ENCODE results near the gene SMARCA2. TPM values are rescaled to one million over a fixed set of nuclear protein-coding genes. Genes with fewer than 3 reads are reported as not detected.

Gene SMARCA2
- total and polyA plus RNA-seq, 9 donors, result 108 to 404 (median 199) TPM

DNA sequence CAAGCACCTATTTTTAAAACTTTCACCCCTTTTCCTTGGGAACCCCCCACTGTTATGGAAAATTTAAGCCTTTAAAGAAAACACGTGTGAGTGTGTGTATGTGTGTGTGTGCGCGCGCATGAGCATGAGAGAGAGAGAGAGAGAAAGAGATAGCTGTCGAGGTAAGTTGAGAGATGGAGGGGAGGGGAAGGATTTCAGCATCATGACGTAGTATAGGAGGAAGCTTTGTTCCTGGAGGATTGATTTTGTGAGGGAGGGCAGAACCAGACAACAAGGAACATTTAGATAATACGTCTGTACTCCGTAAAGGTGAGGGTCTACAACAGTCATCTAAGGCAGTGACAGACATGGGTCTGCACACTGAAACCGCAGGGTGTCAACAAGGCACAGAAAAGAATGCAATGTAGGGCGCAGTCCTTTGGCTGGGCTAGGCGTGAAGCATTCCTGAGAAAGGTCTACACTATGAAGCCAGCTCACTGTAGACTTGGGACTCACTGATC is 227.7 kb downstream of the SMARCA2 start:
- Histone ChIP-seq H3K4me3 (peak overlapping the region; percentile 47), H3K27me3 (no peaks in the 10 kb centered on the region), H3K4me1 (ENCODE audit: insufficient read depth) (peaks cover 6% of the 10 kb centered on the region), H3K36me3 (no peaks in the 10 kb centered on the region), H3K9me3 (no peaks in the 10 kb centered on the region), H3K27ac (peak overlapping the region; percentile 11 to 78)
- TF ChIP-seq POLR2A (IDR thresholded peaks at IDR 0.05), result no peak
- TF ChIP-seq, protein P1, sequence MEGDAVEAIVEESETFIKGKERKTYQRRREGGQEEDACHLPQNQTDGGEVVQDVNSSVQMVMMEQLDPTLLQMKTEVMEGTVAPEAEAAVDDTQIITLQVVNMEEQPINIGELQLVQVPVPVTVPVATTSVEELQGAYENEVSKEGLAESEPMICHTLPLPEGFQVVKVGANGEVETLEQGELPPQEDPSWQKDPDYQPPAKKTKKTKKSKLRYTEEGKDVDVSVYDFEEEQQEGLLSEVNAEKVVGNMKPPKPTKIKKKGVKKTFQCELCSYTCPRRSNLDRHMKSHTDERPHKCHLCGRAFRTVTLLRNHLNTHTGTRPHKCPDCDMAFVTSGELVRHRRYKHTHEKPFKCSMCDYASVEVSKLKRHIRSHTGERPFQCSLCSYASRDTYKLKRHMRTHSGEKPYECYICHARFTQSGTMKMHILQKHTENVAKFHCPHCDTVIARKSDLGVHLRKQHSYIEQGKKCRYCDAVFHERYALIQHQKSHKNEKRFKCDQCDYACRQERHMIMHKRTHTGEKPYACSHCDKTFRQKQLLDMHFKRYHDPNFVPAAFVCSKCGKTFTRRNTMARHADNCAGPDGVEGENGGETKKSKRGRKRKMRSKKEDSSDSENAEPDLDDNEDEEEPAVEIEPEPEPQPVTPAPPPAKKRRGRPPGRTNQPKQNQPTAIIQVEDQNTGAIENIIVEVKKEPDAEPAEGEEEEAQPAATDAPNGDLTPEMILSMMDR (IDR thresholded peaks at IDR 0.05), result no peak
- no peak for TF ChIP-seq EP300 (IDR thresholded peaks at IDR 0.05)
- peak; percentile 51 to 65 (median 62) for DNase-seq
- WGBS, 3 donors, result 17 to 29% (median 20%) methylated on average over 11 of the region's 11 CpGs
- intact Hi-C loops (cut with DNase I), result loop anchor here in 1 of 4 donors (10.0 kb wide), 1 partner anchor 382 kb away; the partner anchor contains the start of gene VLDLR

Small RNA genes within 50 kb of the gene (small RNA-seq; reads per million reads assigned to genes)
- gene RN7SL592P (not detected), gene RNU2-25P (not detected)
